ENCODE results near the gene USP2. TPM values are rescaled to one million over a fixed set of nuclear protein-coding genes. Genes with fewer than 3 reads are reported as not detected.

The USP2 gene
- total RNA-seq, 1 experiment from 2014 or later = 14.4 TPM

- ChIA-PET POLR2A (no interaction called here), CTCF (interaction anchor here (0.6 kb wide), 2 partner anchors 62 to 333 kb away, joined by 3 to 5 read pairs; no protein-coding TSS in a partner anchor)
- no peaks in the 10 kb centered on the region for H3K27me3 ChIP-seq (replicated peaks; ENCODE audit: control insufficient read depth, insufficient read depth, low read length)
- H3K4me1 ChIP-seq = no peaks in the 10 kb centered on the region
- Mint-ChIP-seq H3K9me3 (ENCODE audit: unreplicated experiment) (peaks cover 9% of the 10 kb centered on the region), H3K27me3 (ENCODE audit: insufficient read depth, unreplicated experiment) (no peaks in the 10 kb centered on the region), H3K4me3 (ENCODE audit: unreplicated experiment) (no peak overlapping the region), H3K36me3 (ENCODE audit: insufficient read depth, unreplicated experiment) (no peaks in the 10 kb centered on the region), H3K4me1 (ENCODE audit: low read depth, unreplicated experiment) (no peaks in the 10 kb centered on the region), H3K27ac (ENCODE audit: unreplicated experiment) (no peak overlapping the region)
- no peak overlapping the region for H3K4me3 ChIP-seq (ENCODE audit: low read depth, low read length)
- no peak for DNase-seq
- H3K9me3 ChIP-seq = no peaks in the 10 kb centered on the region
- H3K36me3 ChIP-seq (ENCODE audit: control insufficient read depth, insufficient read depth, low read length) = no peaks in the 10 kb centered on the region
- BruUV-seq (replicated peaks) = no TSS peak
- intact Hi-C loops (cut with micrococcal nuclease; ENCODE audit: unreplicated experiment) = no loop called here
- TF ChIP-seq CTCF (IDR thresholded peaks at IDR 0.05; ENCODE audit: insufficient read depth in 1 of 2, low read depth in 1 of 2, low read length in 1 of 2, severe bottlenecking in 1 of 2, unreplicated experiment in 1 of 2) = no peak
These were observed 35.4 kb upstream of the USP2 start for GRCh38 chr11:119416606-119417580.

GRCh38 chr11:119415966-119416365, 34.5 kb upstream of the USP2 start:
- H3K4me3 Mint-ChIP-seq (ENCODE audit: unreplicated experiment) = no peak overlapping the region
- H3K4me1 Mint-ChIP-seq (ENCODE audit: low read depth, unreplicated experiment) = no peaks in the 10 kb centered on the region

GRCh38 chr11:119415517-119415916, 34.0 kb upstream of the USP2 start:
- Histone ChIP-seq H3K9me3 (no peaks in the 10 kb centered on the region), H3K4me3 (ENCODE audit: low read depth, low read length) (no peak overlapping the region), H3K36me3 (ENCODE audit: control insufficient read depth, insufficient read depth, low read length) (no peaks in the 10 kb centered on the region), H3K27me3 (replicated peaks; ENCODE audit: control insufficient read depth, insufficient read depth, low read length) (no peaks in the 10 kb centered on the region), H3K4me1 (no peaks in the 10 kb centered on the region)
- Mint-ChIP-seq H3K27me3 (ENCODE audit: insufficient read depth, unreplicated experiment) (no peaks in the 10 kb centered on the region), H3K4me1 (ENCODE audit: low read depth, unreplicated experiment) (no peaks in the 10 kb centered on the region), H3K27ac (ENCODE audit: unreplicated experiment) (no peak overlapping the region), H3K4me3 (ENCODE audit: unreplicated experiment) (no peak overlapping the region), H3K9me3 (ENCODE audit: unreplicated experiment) (peaks cover 9% of the 10 kb centered on the region), H3K36me3 (ENCODE audit: insufficient read depth, unreplicated experiment) (no peaks in the 10 kb centered on the region)
- POLR2A ChIA-PET = no interaction called here
- no peak for DNase-seq
- BruUV-seq (replicated peaks) = no TSS peak
- intact Hi-C loops (cut with micrococcal nuclease; ENCODE audit: unreplicated experiment) = no loop called here
- CTCF ChIA-PET = interaction anchor here (1.0 kb wide), 1 partner anchor 34 kb away, joined by 4 read pairs; the partner anchor contains the start of gene USP2
- TF ChIP-seq CTCF (IDR thresholded peaks at IDR 0.05; ENCODE audit: insufficient read depth in 1 of 2, low read depth in 1 of 2, low read length in 1 of 2, severe bottlenecking in 1 of 2, unreplicated experiment in 1 of 2) = no peak

More at GRCh38 chr11:119415966-119416365, 34.5 kb upstream of the USP2 start:
- CTCF ChIA-PET = interaction anchor here (0.6 kb wide), 1 partner anchor 332 kb away, joined by 5 read pairs; no protein-coding TSS in a partner anchor
- TF ChIP-seq CTCF (IDR thresholded peaks at IDR 0.05; ENCODE audit: insufficient read depth in 1 of 2, low read depth in 1 of 2, low read length in 1 of 2, severe bottlenecking in 1 of 2, unreplicated experiment in 1 of 2) = no peak
- DNase-seq = no peak
- Mint-ChIP-seq H3K9me3 (ENCODE audit: unreplicated experiment) (peaks cover 9% of the 10 kb centered on the region), H3K36me3 (ENCODE audit: insufficient read depth, unreplicated experiment) (no peaks in the 10 kb centered on the region), H3K27me3 (ENCODE audit: insufficient read depth, unreplicated experiment) (no peaks in the 10 kb centered on the region), H3K27ac (ENCODE audit: unreplicated experiment) (no peak overlapping the region)
- Histone ChIP-seq H3K27me3 (replicated peaks; ENCODE audit: control insufficient read depth, insufficient read depth, low read length) (no peaks in the 10 kb centered on the region), H3K9me3 (no peaks in the 10 kb centered on the region), H3K36me3 (ENCODE audit: control insufficient read depth, insufficient read depth, low read length) (no peaks in the 10 kb centered on the region), H3K4me3 (ENCODE audit: low read depth, low read length) (no peak overlapping the region), H3K4me1 (no peaks in the 10 kb centered on the region)
- POLR2A ChIA-PET = no interaction called here
- intact Hi-C loops (cut with micrococcal nuclease; ENCODE audit: unreplicated experiment) = no loop called here
- no TSS peak for BruUV-seq (replicated peaks)
